HG02885 (cell line): Measurements from ENCODE around the gene NAALADL2.
"Not testable (repeated sequence)": the region's sequence is repeated elsewhere in the genome, so short reads cannot be mapped to it uniquely, and the experiment has no call there.

Experiments used
- ATAC-seq: cut with Tn5 transposase; IDR thresholded peaks from one replicate; pipeline ENCODE4 v1.9.1; 2021; ENCODE audit warnings: mild to moderate bottlenecking; ENCODE audit not compliant: unreplicated experiment, poor library complexity

The NAALADL2 gene

DNA sequence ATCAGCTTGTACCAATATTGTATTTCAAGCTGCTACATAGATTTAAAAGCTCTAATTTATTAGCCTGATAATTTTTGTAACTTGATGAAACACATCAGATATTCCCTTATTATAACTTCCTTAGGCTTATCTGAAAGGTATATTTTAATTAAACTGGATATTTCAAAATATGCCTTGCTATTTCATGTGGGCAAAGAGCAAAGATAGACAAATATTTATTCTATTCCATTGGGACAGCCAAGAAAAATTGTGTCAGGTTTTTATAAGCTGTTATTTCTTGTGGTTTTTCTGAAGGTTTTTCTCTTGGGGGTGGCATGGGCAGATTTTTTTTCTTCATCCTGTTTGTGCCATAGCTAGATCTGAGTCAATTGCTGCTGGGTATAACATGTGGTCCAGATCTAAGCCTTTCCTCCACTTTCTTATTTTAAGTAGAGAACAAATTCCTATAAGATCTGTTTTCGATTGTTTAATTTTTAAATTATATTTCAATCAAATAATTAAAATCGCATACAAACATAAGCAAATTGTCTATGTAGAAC lies 249.5 kb downstream of the NAALADL2 start:
- ATAC-seq, result no peak

DNA sequence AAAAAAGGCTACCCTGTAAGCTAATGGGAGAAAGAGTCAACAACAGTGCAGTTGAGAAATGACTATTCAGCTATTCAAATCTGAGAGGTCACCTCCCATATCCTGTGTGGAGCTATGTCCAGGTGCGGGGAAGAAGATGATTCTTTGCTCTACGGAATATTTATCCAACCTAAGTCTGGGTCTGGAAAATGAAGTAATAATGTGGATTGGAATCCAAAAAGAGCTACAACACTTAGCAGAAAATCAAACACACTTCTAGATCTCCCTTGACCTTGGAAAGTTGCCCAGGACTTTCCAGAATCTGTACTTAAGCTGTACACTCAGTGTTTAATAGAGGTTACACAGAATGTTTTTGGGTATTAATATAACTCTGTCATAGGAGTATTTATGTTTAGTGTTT lies 251.9 kb downstream of the NAALADL2 start:
- ATAC-seq, result no peak

DNA sequence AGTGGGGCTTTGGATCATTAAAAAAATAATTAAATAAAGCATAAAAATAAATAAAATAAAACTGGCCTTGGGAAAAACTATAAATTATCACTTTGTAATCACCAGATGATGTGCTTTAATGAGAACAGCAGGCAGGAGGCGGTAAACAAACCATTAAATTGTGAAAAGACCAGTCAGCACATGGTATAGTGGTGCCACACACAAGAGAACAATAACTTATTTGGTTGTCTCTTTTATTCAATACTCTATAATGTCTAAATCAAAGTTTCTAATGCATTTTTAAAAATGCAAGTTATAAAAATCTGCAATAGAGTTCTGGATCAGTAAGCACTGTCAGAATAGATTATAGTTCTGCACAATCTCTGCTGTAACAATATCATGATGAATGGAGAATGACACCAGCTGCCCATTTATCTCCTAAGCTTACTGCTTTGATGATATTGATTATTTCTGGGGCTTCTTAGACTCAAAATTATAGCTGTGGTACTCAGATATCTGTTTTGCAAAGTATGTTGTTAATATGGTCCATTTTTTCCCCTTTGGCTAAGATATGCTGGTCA lies 259.3 kb downstream of the NAALADL2 start:
- ATAC-seq, result no peak

DNA sequence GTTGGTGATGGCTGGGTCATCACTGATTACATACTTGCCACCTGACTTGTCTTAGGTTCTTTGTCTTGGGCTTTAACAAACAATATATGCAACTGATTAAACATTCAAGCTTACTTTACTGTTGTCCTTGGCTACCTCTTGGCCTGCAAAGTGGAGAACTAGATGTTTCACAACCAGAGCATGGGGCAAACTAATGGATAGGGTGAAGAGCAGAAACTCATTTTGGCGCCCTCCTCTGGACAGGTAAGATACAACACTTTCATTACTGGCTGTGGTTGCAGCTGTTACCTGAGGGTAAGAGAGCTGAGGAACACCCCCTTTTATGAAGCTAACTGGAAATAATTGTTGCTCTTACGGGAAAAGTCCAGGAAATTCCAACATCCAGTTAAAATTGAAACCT lies 262.1 kb downstream of the NAALADL2 start:
- no peak for ATAC-seq

DNA sequence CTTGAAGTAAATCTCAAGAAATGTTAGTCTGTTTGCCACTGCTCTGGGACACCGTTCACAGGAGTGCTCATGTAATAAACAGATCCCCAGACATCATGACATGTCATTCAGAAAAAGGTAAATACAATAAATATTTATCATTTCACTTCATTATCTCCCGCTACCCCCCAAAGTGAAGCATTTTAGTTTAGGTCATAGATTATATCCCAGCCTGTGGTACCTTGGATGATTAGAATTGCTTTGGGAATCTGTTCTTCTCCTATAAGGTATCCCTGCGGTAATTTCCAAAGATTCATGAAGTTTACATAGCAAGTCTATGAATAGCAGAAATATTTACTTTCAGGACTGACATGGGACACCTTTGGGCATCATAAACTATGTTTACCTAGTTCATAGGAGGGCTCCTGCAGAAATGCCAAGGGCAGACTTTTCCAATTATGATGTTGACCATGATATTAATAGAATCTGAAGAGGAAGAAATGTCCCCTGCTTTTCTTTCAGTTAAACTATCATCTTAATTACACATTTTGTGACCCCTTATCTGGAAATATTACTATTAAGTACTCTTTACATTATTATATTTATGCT lies 268.0 kb downstream of the NAALADL2 start:
- no peak for ATAC-seq

DNA sequence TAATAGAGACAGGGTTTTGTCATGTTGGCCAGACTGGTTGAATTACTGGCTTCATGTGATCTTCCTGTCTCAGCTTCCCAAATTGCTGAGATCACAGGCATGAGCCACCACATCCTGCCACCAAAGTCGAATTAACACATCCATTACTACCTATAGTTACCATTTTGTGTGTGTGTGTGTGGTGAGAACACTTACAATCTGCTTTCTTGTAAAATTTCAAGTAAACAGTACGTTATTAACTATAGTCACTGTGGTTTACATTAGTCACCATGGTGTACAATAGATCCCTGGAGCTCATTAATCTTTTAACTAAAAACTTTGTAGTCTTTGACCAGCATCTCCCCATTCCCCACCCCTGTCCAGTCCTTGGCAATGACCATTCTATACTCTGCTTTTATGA lies 270.0 kb downstream of the NAALADL2 start:
- no peak for ATAC-seq

DNA sequence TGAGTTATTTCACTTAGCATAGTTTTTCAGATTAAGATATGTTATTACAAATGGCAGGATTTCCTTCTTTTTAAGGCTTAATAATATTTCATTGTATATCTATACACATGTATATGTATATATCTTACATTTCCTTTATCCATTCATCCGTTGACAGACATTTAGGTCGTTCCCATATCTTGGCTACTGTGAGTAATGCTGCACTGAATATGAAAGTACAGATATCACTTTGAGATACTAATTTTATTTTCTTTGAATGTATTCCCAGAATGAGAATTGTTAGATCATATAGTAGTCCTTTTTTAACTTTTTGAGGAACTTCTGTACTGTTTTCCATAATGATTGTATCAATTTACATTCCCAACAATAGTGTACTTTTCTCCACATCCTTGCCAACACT lies 270.4 kb downstream of the NAALADL2 start:
- ATAC-seq, result no peak

DNA sequence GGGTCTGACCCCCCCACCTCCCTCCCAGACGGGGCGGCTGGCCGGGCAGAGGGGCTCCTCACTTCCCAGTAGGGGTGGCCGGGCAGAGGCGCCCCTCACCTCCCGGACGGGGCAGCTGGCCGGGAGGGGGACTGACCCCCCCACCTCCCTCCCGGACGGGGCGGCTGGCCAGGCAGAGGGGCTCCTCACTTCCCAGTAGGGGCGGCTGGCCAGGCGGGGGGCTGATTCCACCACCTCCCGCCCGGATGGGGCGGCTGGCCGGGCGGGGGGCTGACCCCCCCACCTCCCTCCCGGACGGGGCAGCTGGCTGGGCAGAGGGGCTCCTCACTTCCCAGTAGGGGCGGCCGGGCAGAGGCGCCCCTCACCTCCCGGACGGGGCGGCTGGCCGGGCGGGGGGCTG lies 272.7 kb downstream of the NAALADL2 start:
- not testable (repeated sequence) for ATAC-seq

DNA sequence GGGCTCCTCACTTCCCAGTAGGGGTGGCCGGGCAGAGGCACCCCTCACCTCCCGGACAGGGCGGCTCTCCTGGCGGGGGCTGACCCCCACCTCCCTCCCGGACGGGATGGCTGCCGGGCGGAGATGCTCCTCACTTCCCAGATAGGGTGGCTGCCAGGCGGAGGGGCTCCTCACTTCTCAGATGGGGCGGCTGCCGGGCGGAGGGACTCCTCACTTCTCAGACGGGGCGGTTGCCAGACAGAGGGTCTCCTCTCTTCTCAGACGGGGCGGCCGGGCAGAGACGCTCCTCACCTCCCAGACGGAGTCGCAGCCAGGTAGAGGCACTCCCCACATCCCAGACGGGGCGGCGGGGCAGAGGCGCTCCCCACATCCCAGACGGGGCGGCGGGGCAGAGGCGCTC lies 273.6 kb downstream of the NAALADL2 start:
- not testable (repeated sequence) for ATAC-seq

DNA sequence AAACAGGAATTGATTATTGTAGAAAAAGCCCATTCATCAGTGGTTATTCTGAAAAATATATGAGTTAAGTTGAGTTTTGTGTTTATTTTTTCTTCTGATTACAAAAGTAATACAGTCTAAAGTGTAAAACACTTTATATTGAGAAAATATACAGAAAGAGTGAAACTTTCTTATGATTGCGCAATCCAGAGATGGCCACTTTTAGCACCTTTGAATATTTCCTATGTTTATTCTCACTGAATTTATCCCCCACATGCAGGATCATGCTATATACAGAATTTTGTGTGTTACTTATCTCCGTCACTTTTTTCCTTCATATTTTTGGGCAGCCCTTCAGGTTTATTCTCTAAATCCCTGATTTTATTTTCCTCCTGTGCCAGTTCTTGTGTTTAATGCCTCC lies 285.2 kb downstream of the NAALADL2 start:
- no peak for ATAC-seq

DNA sequence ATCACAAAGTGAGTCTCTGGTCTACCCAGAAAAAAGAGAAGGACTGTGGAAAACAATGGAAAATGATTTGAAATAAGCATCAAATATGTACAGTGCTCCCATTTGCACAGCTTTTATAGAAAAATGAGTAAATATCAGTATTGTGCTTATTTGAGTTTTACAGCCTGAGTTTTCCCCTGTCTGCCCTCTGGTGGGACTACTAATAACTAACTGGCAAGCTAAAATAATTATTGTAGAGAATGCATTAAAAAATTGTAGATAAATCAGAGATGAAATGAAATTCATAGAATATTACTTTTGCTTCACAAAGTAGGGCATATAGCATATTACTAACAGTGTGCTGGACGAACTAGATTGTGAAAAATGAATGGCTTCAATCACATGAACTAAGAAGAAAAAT lies 287.1 kb downstream of the NAALADL2 start:
- no peak for ATAC-seq

DNA sequence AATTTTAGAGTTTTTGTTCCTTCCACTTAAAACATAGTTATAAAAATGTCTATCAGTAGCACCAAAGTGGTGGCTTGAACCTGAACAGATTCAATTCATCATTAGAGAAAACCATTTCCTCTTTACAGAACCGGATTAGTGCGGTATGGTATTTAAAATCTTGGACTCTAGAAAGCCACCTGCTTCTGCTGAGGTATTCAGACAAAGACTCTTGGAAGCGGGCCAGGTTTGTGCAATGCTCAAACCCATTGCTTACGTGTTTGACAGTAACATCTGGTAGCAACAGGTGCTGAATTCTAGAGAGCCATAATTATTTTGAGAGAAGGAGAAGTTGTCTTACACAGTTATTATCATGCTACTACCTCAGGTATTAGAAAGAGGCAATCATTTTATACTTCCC lies 290.5 kb downstream of the NAALADL2 start:
- ATAC-seq, result peak; percentile 72

DNA sequence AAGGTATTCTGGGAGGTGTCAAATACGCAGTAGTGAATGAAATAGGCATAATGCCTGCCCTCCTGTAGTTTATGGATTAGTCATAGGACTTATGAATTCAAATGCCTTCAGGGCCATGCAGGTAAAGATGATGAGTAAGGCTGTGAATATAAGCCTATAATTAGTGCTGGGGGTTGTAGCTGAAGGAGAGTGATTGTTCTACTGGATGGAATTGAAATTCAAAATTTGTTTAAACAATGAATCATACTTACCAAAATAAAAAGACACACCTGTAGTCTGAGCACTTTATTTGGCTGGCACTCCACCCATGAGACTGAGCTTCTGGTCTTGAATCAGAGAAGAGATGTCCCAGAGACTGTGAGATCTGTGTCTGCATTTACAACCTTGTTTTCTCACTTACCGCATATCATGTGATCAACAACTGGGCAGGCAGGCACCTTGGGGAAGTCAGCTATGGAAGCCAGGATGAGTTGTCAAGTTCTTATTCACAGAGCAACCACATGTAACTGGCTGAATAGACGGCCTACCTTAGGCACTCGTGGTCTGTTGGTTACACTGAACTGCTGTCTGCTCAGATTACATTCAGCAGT lies 291.8 kb downstream of the NAALADL2 start:
- ATAC-seq, result no peak

DNA sequence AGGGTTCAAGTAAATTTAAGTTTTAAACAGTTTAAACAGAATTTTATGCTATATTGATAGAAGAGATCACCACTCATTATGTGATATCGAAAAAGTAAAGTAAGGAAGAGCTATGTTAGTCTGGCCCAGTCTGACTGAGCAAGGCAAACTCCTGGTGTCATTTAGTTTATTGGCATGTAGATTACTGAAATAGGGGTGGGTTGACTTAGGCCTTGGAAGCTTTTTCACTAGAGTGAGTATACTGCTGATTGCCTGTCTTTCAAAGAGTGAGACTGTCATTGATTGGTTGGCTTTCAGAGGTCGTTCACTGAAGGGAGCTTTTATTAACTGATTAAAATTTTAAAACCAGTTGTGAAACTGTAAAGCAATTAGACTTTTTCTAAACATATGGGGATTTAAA lies 294.5 kb downstream of the NAALADL2 start:
- no peak for ATAC-seq

DNA sequence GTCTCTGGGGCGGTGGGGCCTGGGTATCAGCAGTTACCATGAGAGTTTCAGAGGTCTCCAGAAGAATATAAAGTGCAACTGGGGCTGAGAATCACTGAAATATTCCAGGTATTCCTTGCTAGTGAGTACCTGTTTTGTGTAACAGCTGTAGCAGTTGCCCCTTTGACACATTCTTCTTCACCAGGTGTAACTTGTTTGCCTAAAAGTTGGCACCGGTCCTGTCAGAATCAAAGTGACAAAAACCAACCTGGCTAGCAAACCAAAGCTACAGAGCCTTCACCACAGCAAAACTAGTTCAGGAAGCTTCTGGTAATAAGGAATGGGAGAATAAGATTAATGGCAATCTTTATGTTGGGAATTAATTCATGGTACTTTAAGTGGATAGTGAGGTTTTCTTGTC lies 296.0 kb downstream of the NAALADL2 start:
- ATAC-seq, result no peak

DNA sequence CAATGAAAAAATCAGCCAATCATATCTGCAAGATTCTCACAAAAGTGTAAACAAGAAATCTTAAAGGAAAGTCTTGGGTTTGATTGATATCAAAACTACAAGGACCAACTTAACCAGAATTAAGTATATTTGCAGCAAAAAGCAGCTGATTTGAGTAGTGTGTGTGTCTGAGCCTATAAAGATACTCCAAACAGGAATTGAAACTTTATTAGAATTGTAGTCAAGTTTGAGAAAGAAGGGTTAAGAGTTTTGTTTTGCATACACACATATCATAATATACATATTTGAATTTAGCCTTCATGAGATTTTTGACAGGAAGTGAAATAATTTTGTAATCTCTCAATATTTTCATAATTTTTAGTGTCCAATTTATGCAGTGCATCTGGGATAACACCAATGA lies 300.1 kb downstream of the NAALADL2 start:
- no peak for ATAC-seq

DNA sequence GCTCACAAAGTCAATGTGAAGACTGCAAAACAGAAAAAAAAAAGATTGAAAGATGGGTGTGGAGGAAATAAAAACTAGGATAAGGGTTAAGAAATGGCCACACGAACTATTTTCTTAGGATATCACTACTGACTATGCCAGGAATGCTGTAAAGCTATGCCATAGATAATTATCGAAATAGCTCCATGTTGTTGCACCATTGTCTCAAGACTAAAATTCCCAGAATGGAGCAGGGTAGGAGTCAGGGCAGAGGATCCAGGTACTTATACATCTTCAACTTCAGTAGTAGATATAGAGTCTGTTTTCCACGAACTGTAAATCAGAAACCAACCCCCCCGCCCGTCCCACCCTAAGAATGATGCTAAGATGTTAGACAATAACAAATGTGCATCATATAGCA lies 302.2 kb downstream of the NAALADL2 start:
- ATAC-seq, result no peak

DNA sequence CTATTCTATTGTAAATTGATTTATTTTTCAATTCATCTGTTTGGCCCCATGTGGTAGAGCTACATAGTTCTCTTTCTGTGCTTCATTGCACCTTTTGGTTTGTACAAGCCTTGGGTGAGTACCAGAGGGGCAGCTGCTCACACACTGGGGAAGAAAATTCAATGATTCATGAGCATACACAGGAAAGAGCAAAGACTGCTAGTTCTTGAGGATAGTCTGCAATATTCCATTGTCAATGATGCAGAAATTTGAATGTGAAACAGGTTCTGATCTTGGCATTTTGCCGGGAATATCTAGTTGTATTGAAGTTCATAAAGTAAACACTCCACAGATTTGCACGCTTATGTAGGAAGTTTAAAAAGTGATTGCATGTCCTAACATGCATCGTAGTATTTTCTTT lies 304.6 kb downstream of the NAALADL2 start:
- no peak for ATAC-seq

DNA sequence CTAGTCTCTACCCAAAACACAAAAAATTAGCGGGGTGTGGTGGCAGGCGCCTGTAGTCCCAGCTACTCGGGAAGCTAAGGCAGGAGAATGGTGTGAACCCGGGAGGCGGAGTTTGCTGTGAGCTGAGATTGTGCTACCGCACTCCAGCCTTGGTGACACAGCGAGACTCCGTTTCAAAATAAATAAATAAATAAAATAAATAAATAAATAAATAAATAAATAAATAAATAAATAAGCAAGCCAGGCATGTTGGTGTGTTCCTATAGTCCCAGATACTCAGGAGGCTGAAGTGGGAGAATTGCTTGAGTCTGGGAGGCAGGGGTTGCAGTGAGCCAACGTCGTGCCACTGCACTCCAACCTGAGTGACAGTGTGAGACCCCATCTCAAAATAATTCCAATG lies 314.0 kb downstream of the NAALADL2 start:
- not testable (repeated sequence) for ATAC-seq

DNA sequence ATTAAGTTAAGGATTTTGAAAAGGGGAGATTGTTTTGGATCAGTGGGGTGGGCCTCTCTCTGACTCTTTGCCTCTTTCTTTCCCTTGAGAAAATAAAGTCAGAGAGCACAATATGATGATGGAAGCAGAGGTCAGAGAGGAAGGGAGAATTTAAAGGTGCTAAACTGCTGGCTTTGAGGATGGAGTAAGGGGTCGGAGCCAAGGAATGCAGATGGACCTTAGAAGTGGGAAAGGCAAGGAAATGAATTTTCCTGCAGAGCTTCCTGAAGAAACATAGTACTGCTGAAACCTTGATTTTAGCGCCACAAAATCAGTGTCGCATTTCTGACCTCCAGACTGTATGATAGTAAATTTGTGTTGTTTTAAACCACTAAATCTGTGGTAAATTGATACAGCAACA lies 317.4 kb downstream of the NAALADL2 start:
- no peak for ATAC-seq

DNA sequence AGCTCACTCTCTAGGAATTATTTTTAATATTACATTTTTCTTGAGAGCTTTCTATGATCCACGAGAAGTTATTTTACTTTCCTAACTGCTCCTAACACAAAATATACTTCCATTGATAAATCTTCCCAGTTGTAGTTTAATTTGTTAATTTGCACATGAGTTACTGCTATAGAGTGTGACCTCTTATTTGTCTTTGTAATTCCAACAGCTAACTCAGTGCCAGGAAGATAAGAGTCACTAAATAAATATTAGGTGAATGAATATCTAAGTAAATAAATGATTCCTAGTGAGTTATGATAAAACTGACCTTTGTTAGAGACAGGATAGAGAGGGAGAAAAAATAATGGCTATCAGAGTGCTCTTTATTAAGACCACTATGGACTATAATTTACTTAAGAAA lies 319.9 kb downstream of the NAALADL2 start:
- ATAC-seq, result no peak

DNA sequence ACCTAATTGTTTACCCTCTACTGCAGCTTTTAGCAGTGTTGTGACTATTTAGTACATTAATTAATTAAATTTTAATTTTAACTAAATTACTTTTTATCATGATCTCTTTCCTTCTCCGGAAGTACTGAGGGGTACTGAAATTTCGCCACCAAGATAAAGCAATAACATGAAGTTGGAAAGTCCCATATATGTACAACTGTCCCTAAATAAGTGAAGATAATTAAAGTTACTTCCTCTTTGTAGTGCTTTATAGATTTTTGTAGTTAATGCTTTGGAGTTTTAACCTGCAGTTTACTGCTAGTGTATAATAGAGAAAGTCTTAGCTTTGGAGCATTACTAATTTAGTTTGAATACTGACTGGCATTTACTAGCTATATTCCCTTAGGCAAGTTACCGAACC lies 325.3 kb downstream of the NAALADL2 start:
- ATAC-seq, result no peak
